Renal pelvis (tissue), 4 donors: Measurements from ENCODE around the gene YIF1A. TPM values are rescaled to one million over a fixed set of nuclear protein-coding genes. Genes with fewer than 3 reads are reported as not detected.
"Not testable (repeated sequence)": the region's sequence is repeated elsewhere in the genome, so short reads cannot be mapped to it uniquely, and the experiment has no call there.

ENCODE experiments used
- DNase-seq: peaks from one replicate; pipeline ENCODE4 v3.0.0-alpha.2; 2013
- polyA plus RNA-seq, 3 donors: library from polyadenylated mRNA; unstranded; fragments of 120-200 nt; gene quantifications; one replicate each; pipeline ENCODE4 v1.2.1, GENCODE V29; 2013; ENCODE audit not compliant: insufficient read length in 3 of 3

The YIF1A gene
- polyA plus RNA-seq, 3 donors, result 57.3 to 65.9 (median 65.3) TPM

DNA sequence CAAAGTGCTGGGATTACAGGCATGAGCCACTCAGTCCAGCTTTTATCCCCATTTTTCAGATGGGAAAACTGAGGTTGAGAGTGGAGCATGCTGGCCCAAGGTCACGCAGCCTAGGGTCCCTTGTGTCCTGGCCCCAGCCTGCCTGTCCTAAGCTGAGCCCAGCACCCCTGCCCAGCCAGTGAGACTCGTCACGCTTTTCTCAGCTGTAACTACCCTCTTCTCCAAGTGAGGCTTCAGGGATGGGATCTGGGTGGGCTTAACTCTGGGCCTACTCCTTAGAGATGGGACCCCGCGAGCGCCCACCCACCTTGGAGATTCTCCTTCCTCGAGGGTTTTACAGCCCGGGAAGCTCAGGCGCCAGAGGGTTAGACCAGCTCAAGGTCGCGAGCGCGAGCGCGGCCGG, 2.4 kb upstream of the YIF1A start:
- no peak for DNase-seq

- DNase-seq, result no peak
These were observed 1.3 kb upstream of the YIF1A start for GRCh38 chr11:66290330-66290621.

DNA sequence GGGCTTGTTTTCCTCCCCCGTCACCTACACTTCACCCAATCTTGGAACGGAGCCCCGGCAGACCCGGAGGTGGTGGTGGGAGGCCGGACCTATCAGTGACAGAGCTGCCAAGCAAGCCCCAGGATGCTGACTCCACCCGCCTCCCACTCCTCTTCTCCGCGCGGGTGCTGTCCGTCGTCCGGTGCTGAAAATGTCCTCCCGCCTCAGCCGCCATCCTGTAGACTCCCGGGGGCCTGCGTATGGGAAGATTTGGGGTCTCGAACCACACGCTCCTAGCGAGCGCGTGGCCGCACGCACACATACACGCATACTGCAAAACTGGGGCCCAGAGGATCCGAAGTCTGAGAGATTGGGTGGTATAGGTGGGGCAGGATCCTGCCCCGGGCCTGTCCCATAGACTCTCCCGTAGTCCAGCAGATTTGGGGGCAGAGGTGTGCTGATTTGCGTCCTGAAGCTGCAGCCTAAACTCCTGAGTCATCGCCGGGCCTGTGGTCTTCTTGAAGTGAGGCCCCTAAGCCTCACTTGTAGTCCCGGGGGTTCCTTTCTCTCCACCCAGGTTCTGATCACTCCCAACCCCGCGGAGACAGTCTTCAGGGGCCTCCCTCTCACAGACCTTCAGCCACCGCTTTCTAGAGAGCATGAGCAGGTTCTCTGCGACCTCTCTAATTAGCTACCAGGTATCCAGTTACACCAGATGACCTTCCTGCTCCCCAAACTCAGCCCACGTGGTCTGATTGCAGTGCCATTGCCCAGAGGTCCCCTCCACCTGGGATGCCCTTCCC, 796 bp upstream of the YIF1A start:
- DNase-seq, result peak; percentile 87

- no peak for DNase-seq
These were observed 863 bp downstream of the YIF1A start for GRCh38 chr11:66287889-66288670.

- DNase-seq, result no peak
These were observed 1.6 kb downstream of the YIF1A start for GRCh38 chr11:66287211-66287888.

DNA sequence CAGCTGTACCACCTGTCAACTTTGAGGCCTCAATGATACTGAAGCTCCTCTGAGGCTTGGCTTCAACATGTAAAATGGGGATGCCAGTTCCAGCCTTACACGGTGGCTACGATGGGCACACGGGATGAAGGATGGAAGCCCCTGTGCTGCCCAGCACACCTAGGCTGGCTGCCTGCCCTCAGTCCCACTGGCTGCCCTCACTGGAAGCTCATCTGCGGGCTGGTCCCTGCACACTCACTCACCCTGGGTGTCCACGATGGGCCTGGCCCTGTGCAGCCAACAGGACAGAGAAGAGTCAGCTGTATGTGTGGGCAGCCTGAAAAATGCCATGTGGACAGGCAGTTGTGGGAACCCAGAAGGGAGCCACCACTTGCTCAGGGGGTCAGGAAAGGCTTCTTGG, 2.2 kb downstream of the YIF1A start:
- no peak for DNase-seq

DNA sequence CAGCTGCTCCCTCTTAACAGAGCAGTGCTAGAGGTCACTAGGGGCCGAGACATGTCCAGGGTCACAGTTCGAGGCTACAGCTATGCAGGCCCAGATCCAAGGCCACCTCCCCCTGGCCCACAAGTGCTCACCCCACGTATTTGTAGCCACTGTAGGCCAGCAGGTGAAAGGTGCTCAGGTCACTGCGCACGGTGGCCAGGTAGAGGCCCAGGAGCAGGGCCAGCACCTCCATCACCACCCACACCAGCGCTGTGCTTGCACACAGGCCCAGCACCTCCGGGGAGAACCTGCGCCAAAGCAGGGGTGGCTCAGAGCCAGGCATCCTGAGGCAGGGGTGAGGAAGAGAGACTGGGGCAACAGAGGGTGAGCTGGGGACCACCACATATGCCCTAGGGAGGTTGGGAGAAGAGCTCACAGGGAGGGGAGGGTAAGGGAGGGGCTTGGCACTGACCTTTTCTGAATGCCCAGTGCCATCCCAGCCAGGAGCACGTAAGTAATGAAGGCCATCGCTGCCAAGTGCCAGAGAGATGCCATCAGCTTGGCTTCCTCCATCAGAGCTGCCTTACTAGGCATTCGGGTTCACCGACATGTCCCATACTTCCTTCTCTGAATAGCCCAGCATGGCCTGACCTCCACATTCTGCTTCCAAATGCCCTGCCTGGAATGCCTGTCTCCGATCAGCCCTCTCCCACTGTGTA, 3.5 kb downstream of the YIF1A start:
- no peak for DNase-seq

DNA sequence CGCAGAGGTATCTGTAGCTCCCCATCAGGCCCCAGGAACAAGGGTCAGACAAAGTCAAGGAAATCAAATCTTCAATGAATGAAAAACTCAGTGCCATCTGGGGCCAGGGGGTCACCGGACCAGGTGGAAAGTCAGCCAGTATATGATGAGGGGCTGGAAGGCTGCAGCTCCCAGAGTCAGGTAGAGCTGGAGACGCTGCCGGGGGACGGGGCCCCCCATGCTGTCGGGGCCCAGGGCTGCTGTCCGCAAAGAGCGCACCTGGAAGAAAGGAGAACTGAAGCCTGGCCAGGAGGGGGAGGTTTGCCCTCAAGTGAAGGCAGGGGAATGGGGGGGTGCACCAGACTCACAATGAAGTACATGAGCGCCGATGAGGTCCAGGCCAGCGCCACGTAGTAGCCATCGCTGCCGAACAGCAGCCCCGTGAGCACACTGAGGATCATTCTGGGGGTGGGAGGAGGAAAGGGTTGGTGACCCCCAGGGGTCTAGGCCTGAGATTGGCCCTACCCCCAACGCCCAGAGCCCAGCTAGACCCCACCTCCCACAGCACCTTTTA, 4.3 kb downstream of the YIF1A start:
- DNase-seq, result no peak

DNA sequence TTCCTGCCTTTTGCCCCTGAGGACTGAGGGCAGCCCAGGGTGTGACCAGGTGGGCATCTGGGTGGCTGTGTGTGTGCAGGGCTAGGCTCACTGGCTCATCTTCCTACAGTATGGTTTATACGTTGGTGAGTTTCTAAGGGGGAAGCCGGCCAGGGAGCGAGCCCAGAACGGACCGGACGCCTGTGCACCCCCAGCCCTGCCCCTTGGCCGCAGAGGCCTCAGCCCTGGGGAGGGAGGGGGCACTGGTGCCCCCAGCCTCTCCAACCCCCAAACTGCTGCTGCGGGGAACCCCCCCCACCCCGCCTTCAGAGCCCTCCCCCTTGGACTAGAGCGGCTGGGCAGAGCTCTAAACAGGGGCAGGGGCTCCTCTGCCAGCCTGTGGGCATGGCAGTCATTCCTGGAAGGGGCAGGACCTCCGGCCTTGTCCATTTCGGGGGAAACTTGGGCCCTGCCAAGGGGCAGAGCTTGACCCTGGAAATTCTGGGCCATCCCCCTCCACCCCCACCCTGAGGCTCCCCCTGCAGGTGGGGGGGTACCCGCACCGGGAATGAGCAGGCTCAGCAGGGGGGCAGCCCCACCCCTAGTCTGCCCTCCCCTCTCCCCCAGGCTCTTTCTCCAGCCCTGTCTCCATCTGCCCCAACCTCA, 5.4 kb downstream of the YIF1A start:
- no peak for DNase-seq

- DNase-seq, result peak; percentile 98
These were observed 6.2 kb downstream of the YIF1A start for GRCh38 chr11:66282468-66283455.

- no peak for DNase-seq
These were observed 7.0 kb downstream of the YIF1A start for GRCh38 chr11:66281776-66282467.

DNA sequence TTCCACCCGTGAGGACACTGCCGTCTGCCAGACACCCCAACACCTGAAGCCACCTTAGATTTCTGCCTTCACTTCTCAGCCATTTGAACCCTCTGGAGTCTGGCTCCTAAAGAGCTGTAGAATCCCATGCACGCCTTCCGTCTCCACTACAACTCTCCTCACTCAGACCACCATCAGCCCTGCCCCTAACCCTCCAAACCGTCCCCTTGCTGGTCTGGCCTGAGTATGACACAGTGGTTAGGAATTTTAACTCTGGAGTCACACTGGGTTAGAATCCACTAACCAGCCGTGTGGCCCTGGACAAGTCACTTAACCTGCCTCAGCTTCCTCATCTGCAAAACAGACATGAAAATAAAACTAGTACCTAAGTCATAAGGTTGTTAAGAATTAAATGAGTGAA, 7.9 kb downstream of the YIF1A start:
- DNase-seq, result no peak

DNA sequence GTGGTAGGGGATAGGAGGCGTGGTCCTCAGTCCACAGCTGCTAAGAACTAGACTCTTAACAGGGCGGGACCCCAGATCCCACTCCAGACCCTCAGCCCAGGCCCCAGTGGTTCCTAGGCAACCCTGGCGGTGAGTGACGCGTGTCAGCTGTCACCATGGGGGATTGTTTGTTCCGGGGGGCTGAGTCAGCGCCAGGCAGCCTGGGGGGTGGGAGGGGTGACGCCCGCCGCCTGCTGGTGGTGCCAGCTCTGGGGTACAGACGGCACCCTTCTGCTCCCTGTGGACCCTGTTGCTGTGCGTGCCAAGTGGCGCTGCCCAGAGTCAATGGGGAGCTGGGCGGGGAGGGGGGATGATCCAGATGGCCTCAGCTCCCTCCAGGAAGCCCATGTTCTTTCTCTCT, 8.5 kb downstream of the YIF1A start:
- no peak for DNase-seq

DNA sequence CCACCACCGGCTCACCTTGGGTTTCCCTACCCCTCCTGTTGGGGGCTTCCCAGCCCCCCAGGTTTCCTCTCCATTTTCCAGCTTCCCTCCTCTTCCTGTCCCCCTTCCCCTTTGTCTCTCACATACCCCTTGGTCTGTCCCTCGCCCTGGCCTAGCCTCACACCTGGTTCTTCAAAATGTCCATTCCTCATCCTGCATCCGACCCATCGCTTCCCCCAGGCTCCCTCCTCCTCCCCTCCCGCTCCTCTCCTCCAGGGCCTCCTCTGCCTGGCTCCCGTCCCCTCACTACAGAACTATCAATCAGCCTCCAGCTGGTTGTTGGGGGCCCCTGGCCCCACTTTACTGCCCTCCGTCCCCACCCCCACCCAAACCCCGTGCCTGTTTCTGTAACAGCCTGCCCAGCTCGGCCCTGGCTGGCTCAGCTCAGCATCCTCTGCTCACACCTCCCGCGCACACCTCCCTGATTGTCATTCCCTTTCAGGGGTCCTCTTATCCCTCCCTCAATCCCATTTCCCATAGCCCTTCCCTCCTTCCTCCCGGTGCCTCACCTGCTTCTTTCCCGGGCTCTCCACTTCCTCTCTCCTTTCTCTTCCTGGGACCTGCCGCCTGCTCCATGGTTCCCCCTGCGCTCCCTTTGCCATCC, 9.7 kb downstream of the YIF1A start:
- no peak for DNase-seq

DNA sequence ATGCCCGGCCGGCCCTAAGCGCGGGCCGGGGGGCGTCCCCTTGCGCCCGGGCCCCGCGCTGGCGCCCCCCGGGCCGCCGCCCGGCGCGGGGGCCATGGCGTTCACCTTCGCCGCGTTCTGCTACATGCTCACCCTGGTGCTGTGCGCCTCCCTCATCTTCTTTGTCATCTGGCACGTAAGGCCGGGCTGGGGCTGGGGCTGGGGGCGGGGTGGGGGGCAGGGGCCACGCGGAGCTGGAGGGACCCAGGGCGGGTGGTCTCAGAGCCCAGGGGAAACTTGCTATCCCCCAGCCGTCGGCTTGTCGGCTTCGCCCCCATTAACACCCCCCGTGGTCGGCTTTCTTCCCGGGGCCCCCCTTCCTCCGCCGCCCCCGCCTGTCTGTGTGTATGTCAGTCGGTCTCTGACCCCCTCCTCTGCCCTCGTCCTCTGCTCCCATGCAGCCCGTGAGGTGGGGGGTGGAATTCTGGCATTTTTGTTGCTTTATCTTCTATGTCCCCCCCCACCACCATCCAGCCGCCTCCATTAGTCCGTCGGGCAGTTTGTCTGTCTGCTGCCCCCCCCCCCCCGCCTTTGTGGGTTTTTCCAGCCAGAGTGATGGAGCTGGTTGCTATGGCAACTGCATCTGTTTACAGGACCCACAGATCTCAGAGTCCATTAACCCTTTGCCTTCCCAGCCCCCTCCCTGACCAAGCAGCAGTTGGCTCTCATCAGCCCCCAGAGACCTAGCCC, 10.4 kb downstream of the YIF1A start:
- no peak for DNase-seq

DNA sequence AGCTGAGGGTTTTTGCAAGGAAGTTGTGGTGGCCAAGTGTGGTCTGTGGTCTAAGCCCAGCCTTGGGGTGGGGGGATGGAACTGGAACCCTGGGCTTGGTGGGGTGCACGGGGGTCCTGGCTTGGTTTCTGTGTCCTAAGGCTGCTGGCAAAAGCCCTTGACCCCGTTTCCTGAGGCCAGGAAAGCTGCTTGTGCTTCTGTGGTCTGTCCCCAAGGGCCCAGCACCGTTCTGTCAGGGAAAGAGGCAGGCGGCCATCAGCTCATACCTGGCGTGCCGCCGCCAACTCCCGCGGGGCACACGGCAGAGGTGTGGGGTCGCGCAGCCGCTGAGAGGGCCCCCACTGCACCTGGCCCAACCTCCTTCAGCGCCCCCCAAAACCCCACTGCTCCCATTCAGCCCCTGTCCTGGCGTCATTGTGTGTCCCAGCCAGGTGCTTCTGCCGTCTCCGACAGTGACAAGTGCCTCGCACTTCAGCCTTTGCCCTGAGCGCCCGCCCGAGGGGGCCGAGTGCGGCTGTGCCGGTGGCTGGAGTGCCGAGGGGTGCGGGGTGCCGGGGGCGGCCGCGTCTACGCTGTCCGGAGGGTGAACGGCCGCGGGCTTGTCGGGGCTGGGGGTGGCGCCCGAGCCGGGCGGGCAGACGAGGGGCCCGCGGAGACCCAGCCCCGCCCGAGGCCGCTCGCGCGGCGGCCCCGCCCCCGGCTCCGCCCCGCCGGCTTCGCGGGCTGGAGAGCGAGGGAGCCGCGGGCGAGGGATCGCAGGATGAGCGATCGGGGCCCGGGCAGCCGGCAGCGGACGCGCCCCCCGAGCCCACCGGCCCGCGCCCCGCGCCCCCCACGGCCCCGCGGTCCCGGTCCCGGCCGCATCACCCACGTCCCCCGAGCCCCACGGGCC, 11.2 kb downstream of the YIF1A start, which contains the start of gene CNIH2:
Gene CNIH2, plus strand, starts transcription at position 705 of the 892 bp plus-strand sequence. CDS start 282 bp downstream, outside the sequence.
- DNase-seq, result no peak

DNA sequence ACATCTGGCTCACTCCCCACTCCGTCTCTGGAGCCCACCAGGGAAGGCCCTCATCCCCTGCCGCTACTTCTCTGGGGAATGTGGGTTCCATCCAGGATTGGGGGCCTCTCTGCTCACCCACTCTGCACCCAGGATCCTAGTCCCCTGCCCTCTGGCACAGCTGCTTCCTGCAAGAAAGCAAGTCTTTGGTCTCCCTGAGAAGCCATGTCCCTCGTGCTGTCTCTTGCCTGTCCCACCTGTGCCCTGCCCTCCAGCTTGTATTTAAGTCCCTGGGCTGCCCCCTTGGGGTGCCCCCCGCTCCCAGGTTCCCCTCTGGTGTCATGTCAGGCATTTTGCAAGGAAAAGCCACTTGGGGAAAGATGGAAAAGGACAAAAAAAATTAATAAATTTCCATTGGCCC, 11.9 kb downstream of the YIF1A start:
- not testable (repeated sequence) for DNase-seq
